CD14-positive monocyte (primary cell): ENCODE results near the gene CNGB1. TPM values are rescaled to one million over a fixed set of nuclear protein-coding genes. Genes with fewer than 3 reads are reported as not detected.

ENCODE experiments used
- DNase-seq, 3 donors: peaks; one replicate each; pipeline ENCODE4 v3.0.0-alpha.2; 2011 to 2022
- H2AFZ ChIP-seq: 2 replicates; pipeline ENCODE4 v1.6.0; 2012; ENCODE audit warnings: mild to moderate bottlenecking, low read depth, low read length, inconsistent platforms; ENCODE audit not compliant: insufficient read depth, poor library complexity, severe bottlenecking
- H3K27ac ChIP-seq, 2 donors: 1 replicate in 1 of 2; 2 replicates in 1 of 2; pipeline ENCODE4 v1.5.1; 2012 to 2013; ENCODE audit warnings: low read length in 2 of 2, control low read depth in 1 of 2, inconsistent platforms in 1 of 2, low read depth in 1 of 2, mild to moderate bottlenecking in 1 of 2
- H3K27me3 ChIP-seq, 2 donors: one replicate each; pipeline versions ENCODE4 v1.6.0 to v1.6.1; 2011 to 2013; ENCODE audit warnings: low read length in 2 of 2; ENCODE audit not compliant: control insufficient read depth in 2 of 2, insufficient read depth in 2 of 2
- H3K36me3 ChIP-seq, 2 donors: replicated peaks in 1 of 2; 1 replicate in 1 of 2; 2 replicates in 1 of 2; pipeline versions ENCODE4 v1.5.1 to v1.6.1; 2012 to 2013; ENCODE audit warnings: low read length in 2 of 2, control low read depth in 1 of 2, inconsistent platforms in 1 of 2, mild to moderate bottlenecking in 1 of 2; ENCODE audit not compliant: insufficient read depth in 2 of 2, control insufficient read depth in 1 of 2
- H3K4me1 ChIP-seq, 2 donors: 1 replicate in 1 of 2; 2 replicates in 1 of 2; pipeline versions ENCODE4 v1.5.1 to v1.6.1; 2012 to 2013; ENCODE audit warnings: low read length in 2 of 2, control low read depth in 1 of 2, inconsistent platforms in 1 of 2, mild to moderate bottlenecking in 1 of 2, moderate library complexity in 1 of 2; ENCODE audit not compliant: insufficient read depth in 2 of 2, control insufficient read depth in 1 of 2
- H3K4me2 ChIP-seq: replicated peaks from 2 replicates; pipeline ENCODE3; 2012; ENCODE audit warnings: low read length, moderate library complexity, mild to moderate bottlenecking; ENCODE audit not compliant: poor library complexity, severe bottlenecking; ENCODE audit errors: extremely low read depth
- H3K4me3 ChIP-seq, 3 experiments: fragments of 200-600 bp in 1 of 3; sonication (generic) in 1 of 3; replicated peaks in 1 of 3; 1 replicate in 2 of 3; 2 replicates in 1 of 3; pipeline ENCODE4 v1.5.1; 2011 to 2013; ENCODE audit warnings: low read length in 3 of 3, mild to moderate bottlenecking in 3 of 3, control low read depth in 2 of 3, low read depth in 2 of 3, inconsistent platforms in 1 of 3, moderate library complexity in 1 of 3
- H3K79me2 ChIP-seq: 2 replicates; pipeline ENCODE4 v1.6.0; 2012; ENCODE audit warnings: mild to moderate bottlenecking, control low read depth, inconsistent platforms, low read length, moderate library complexity; ENCODE audit not compliant: insufficient read depth
- H3K9ac ChIP-seq: 2 replicates; pipeline ENCODE4 v1.6.0; 2017; ENCODE audit warnings: low read length, mild to moderate bottlenecking; ENCODE audit not compliant: insufficient read depth, poor library complexity, severe bottlenecking
- H3K9me3 ChIP-seq, 2 donors: replicated peaks in 1 of 2; 1 replicate in 1 of 2; 2 replicates in 1 of 2; pipeline versions ENCODE4 v1.5.1 to v1.6.1; 2012 to 2013; ENCODE audit warnings: low read length in 2 of 2, control low read depth in 1 of 2; ENCODE audit not compliant: control insufficient read depth in 1 of 2, insufficient read depth in 1 of 2
- H4K20me1 ChIP-seq: 2 replicates; pipeline ENCODE4 v1.6.0; 2012; ENCODE audit warnings: mild to moderate bottlenecking, low read length, control low read depth, moderate library complexity; ENCODE audit not compliant: insufficient read depth
- H3K27ac Mint-ChIP-seq, 7 donors: one replicate each; pipeline ENCODE4 v1.8.0; 2020; ENCODE audit warnings: mild to moderate bottlenecking in 7 of 7, mixed read lengths in 7 of 7, moderate library complexity in 6 of 7, inconsistent platforms in 2 of 7
- H3K27me3 Mint-ChIP-seq, 3 donors: one replicate each; pipeline ENCODE4 v1.8.0; 2021 to 2022; ENCODE audit warnings: low read depth in 3 of 3, mild to moderate bottlenecking in 3 of 3, mixed read lengths in 3 of 3, moderate library complexity in 3 of 3, inconsistent platforms in 1 of 3
- H3K36me3 Mint-ChIP-seq, 2 donors: one replicate each; pipeline ENCODE4 v1.8.0; 2020; ENCODE audit warnings: mixed read lengths in 2 of 2, inconsistent platforms in 1 of 2, mild to moderate bottlenecking in 1 of 2
- H3K4me1 Mint-ChIP-seq: one replicate; pipeline ENCODE4 v1.8.0; 2020; ENCODE audit warnings: mild to moderate bottlenecking, mixed read lengths
- H3K4me3 Mint-ChIP-seq, 2 donors: one replicate each; pipeline ENCODE4 v1.8.0; 2020; ENCODE audit warnings: mild to moderate bottlenecking in 2 of 2, mixed read lengths in 2 of 2, moderate library complexity in 1 of 2
- H3K9me3 Mint-ChIP-seq, 7 donors: one replicate each; pipeline ENCODE4 v1.8.0; 2020 to 2022; ENCODE audit warnings: mixed read lengths in 7 of 7, mild to moderate bottlenecking in 6 of 7, moderate library complexity in 6 of 7, inconsistent platforms in 2 of 7
- WGBS: methylation state at CpG from one replicate; pipeline ENCODE4 v1.1.5; 2013; ENCODE audit warnings: missing lambda C conversion rate; ENCODE audit not compliant: insufficient coverage; 5-methylcytosine and 5-hydroxymethylcytosine counted together
- intact Hi-C, 2 donors: fragments of 100-400 bp; cut with micrococcal nuclease; formaldehyde crosslinking; loops; one replicate each; pipeline versions ENCODE4 v1.15.0 to v1.15.1; 2023
- polyA plus RNA-seq, 3 donors: library from polyadenylated mRNA; depleted of rRNA in 1 of 3; unstranded in 2 of 3; stranded (reverse) in 1 of 3; fragments of 300-500 nt in 2 of 3; fragments of >200 nt in 1 of 3; fragmentation: Illumina TruSeq in 2 of 3; gene quantifications; 1 replicate in 2 of 3; 2 replicates in 1 of 3; pipeline ENCODE4 v1.2.3, GENCODE V29; 2012 to 2021
- TF ChIP-seq, protein P1 (sequence below): fragments of 200-600 bp; IDR thresholded peaks from one replicate; pipeline ENCODE4 v1.8.0; 2022; ENCODE audit warnings: antibody characterized with exemption, mild to moderate bottlenecking

CNGB1 gene
- polyA plus RNA-seq, 3 donors, result not detected

DNA sequence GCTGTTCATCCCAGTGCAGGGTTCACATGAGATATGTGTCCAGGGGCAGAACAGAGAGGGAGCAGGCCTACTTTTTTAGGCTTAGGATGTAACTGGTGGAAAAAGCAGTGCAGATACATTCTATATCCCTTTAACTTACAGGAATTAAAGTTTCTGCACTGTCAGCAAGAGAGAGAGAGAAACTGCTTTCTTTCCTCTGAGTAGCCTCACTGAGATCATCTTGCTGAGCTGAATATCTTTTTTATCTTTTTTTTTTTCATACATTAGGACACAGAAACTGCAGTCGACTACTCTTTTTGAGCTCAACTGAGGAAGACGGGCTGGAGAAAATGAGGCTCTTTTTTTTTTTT is 50.1 kb downstream of the CNGB1 start:
- peaks cover 7% of the 10 kb centered on the region for H3K4me1 Mint-ChIP-seq
- peaks cover 4 to 5% of the 10 kb centered on the region in 2 donors for H3K4me1 ChIP-seq
- no peak overlapping the region for H3K27ac Mint-ChIP-seq
- intact Hi-C loops, result no loop called here
- H3K9me3 Mint-ChIP-seq, result peaks cover 0 to 4% (median 0%) of the 10 kb centered on the region in 7 donors
- H3K4me3 ChIP-seq, result no peak overlapping the region
- TF ChIP-seq, protein P1, sequence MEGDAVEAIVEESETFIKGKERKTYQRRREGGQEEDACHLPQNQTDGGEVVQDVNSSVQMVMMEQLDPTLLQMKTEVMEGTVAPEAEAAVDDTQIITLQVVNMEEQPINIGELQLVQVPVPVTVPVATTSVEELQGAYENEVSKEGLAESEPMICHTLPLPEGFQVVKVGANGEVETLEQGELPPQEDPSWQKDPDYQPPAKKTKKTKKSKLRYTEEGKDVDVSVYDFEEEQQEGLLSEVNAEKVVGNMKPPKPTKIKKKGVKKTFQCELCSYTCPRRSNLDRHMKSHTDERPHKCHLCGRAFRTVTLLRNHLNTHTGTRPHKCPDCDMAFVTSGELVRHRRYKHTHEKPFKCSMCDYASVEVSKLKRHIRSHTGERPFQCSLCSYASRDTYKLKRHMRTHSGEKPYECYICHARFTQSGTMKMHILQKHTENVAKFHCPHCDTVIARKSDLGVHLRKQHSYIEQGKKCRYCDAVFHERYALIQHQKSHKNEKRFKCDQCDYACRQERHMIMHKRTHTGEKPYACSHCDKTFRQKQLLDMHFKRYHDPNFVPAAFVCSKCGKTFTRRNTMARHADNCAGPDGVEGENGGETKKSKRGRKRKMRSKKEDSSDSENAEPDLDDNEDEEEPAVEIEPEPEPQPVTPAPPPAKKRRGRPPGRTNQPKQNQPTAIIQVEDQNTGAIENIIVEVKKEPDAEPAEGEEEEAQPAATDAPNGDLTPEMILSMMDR, result no peak
- no peak for DNase-seq
- no peaks in the 10 kb centered on the region for H3K79me2 ChIP-seq
- no peak overlapping the region for H3K4me2 ChIP-seq
- no CpG with 5 or more reads among the region's 2 CpGs for WGBS
- H3K27me3 ChIP-seq, result no peaks in the 10 kb centered on the region
- no peaks in the 10 kb centered on the region for H3K9me3 ChIP-seq
- no peaks in the 10 kb centered on the region for H3K36me3 ChIP-seq
- no peaks in the 10 kb centered on the region for H3K36me3 Mint-ChIP-seq
- H3K27ac ChIP-seq, result no peak overlapping the region
- H4K20me1 ChIP-seq, result no peaks in the 10 kb centered on the region
- H3K27me3 Mint-ChIP-seq, result peaks cover 0 to 2% (median 0%) of the 10 kb centered on the region in 3 donors
- H2AFZ ChIP-seq, result no peak overlapping the region
- H3K4me3 Mint-ChIP-seq, result no peak overlapping the region
- H3K9ac ChIP-seq, result no peak overlapping the region

DNA sequence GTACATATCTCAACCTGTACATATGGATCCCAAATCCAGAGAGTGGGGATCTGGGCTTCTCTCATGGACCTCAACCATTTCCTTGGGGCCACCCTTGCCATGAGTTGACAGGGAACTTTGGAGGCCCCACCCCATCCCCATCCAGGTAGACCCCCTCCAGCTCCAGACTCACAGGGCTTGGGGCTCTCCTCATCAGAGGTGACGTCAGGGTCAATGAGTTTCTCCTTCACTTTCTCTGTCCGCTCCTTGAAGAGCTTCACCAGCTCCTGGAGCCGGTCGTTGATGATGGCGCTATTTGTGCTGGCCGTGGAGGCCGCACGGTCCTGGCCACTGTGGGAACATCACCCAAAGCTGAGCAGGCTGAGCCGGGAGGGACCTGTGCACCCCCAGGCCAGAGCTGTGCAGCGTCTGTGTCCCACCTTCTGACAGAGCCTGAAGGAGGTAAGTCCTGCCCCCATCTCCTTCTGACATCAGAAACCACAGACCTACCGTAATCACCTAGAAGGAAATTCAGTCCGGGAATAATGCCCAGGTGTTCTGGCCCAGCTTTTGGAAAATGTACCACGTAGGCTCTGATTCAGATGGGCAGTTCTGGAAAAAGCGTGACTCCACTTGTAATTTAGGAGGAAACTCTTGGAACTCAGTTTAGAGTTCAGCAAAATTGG is 50.6 kb downstream of the CNGB1 start:
- H3K4me3 ChIP-seq, result no peak overlapping the region
- H3K79me2 ChIP-seq, result no peaks in the 10 kb centered on the region
- H2AFZ ChIP-seq, result no peak overlapping the region
- intact Hi-C loops, result no loop called here
- H3K27me3 ChIP-seq, result no peaks in the 10 kb centered on the region
- no peak overlapping the region for H3K4me2 ChIP-seq
- no peaks in the 10 kb centered on the region for H4K20me1 ChIP-seq
- no peak overlapping the region for H3K9ac ChIP-seq
- Mint-ChIP-seq H3K4me1 (peaks cover 11% of the 10 kb centered on the region), H3K4me3 (no peak overlapping the region), H3K27ac (no peak overlapping the region), H3K27me3 (no peaks in the 10 kb centered on the region), H3K9me3 (peaks cover 0 to 4% (median 0%) of the 10 kb centered on the region in 7 donors), H3K36me3 (no peaks in the 10 kb centered on the region)
- H3K4me1 ChIP-seq, result peaks cover 5 to 6% of the 10 kb centered on the region in 2 donors
- 90% methylated on average over 14 of the region's 14 CpGs for WGBS
- H3K27ac ChIP-seq, result no peak overlapping the region
- no peaks in the 10 kb centered on the region for H3K9me3 ChIP-seq
- DNase-seq, result no peak
- TF ChIP-seq, protein P1, result no peak
- H3K36me3 ChIP-seq, result no peaks in the 10 kb centered on the region
